ENCODE results near the gene ARL3.
A peak's percentile ranks its signal among the peaks of the same experiment; 100 is the strongest.

The ARL3 gene

GRCh38 chr10:102679596-102679995 is 34.6 kb downstream of the ARL3 start:
- Histone ChIP-seq H4K20me1 (ENCODE audit: low read depth, low read length) (no peaks in the 10 kb centered on the region), H3K79me2 (ENCODE audit: insufficient read depth, low read length) (no peaks in the 10 kb centered on the region), H3K4me3 (ENCODE audit: insufficient read depth, low read length, poor library complexity, severe bottlenecking) (no peak overlapping the region), H3K9ac (ENCODE audit: low read length) (no peak overlapping the region), H3K9me3 (ENCODE audit: insufficient read depth, low read length) (no peaks in the 10 kb centered on the region), H3K27ac (ENCODE audit: low read depth, low read length) (no peak overlapping the region), H3F3A (ENCODE audit: insufficient read depth) (no peaks in the 10 kb centered on the region), H3K27me3 (ENCODE audit: low read length) (no peaks in the 10 kb centered on the region), H3K36me3 (ENCODE audit: low read length) (no peaks in the 10 kb centered on the region), H2AFZ (ENCODE audit: low read depth, low read length, severe bottlenecking) (no peak overlapping the region), H3K4me2 (ENCODE audit: low read depth, low read length, poor library complexity, severe bottlenecking) (no peak overlapping the region), H3K9me2 (replicated peaks; ENCODE audit: insufficient read depth, low read length) (no peaks in the 10 kb centered on the region)
- TF ChIP-seq EZH2phosphoT487 (conservative IDR thresholded peaks at IDR 0.05; ENCODE audit: low read length) (no peak), CTCF (IDR thresholded peaks at IDR 0.05; ENCODE audit: insufficient read depth, low read length, poor library complexity, severe bottlenecking) (no peak)

GRCh38 chr10:102678842-102679289 is 35.3 kb downstream of the ARL3 start:
- Histone ChIP-seq H3K9me2 (replicated peaks; ENCODE audit: insufficient read depth, low read length) (no peaks in the 10 kb centered on the region), H3K4me2 (ENCODE audit: low read depth, low read length, poor library complexity, severe bottlenecking) (no peak overlapping the region), H3K27ac (ENCODE audit: low read depth, low read length) (no peak overlapping the region), H3K9ac (ENCODE audit: low read length) (no peak overlapping the region), H3F3A (ENCODE audit: insufficient read depth) (no peaks in the 10 kb centered on the region), H4K20me1 (ENCODE audit: low read depth, low read length) (no peaks in the 10 kb centered on the region), H3K4me3 (ENCODE audit: insufficient read depth, low read length, poor library complexity, severe bottlenecking) (no peak overlapping the region), H2AFZ (ENCODE audit: low read depth, low read length, severe bottlenecking) (no peak overlapping the region), H3K9me3 (ENCODE audit: insufficient read depth, low read length) (no peaks in the 10 kb centered on the region), H3K79me2 (ENCODE audit: insufficient read depth, low read length) (no peaks in the 10 kb centered on the region), H3K27me3 (ENCODE audit: low read length) (no peaks in the 10 kb centered on the region), H3K36me3 (ENCODE audit: low read length) (no peaks in the 10 kb centered on the region)
- TF ChIP-seq EZH2phosphoT487 (conservative IDR thresholded peaks at IDR 0.05; ENCODE audit: low read length) (no peak), CTCF (IDR thresholded peaks at IDR 0.05; ENCODE audit: insufficient read depth, low read length, poor library complexity, severe bottlenecking) (peak; percentile 48)

- Histone ChIP-seq H3K4me3 (ENCODE audit: insufficient read depth, low read length, poor library complexity, severe bottlenecking) (no peak overlapping the region), H2AFZ (ENCODE audit: low read depth, low read length, severe bottlenecking) (no peak overlapping the region), H3K4me2 (ENCODE audit: low read depth, low read length, poor library complexity, severe bottlenecking) (no peak overlapping the region)
These were observed 36.2 kb downstream of the ARL3 start for GRCh38 chr10:102678068-102678400.

More at GRCh38 chr10:102678068-102678400, 36.2 kb downstream of the ARL3 start:
- H3K9me3 ChIP-seq (ENCODE audit: insufficient read depth, low read length) = no peaks in the 10 kb centered on the region
- H3F3A ChIP-seq (ENCODE audit: insufficient read depth) = no peaks in the 10 kb centered on the region
- H3K36me3 ChIP-seq (ENCODE audit: low read length) = no peaks in the 10 kb centered on the region
- no peaks in the 10 kb centered on the region for H3K27me3 ChIP-seq (ENCODE audit: low read length)
- no peak overlapping the region for H3K27ac ChIP-seq (ENCODE audit: low read depth, low read length)
- H3K9ac ChIP-seq (ENCODE audit: low read length) = no peak overlapping the region
- H3K9me2 ChIP-seq (replicated peaks; ENCODE audit: insufficient read depth, low read length) = no peaks in the 10 kb centered on the region
- no peaks in the 10 kb centered on the region for H4K20me1 ChIP-seq (ENCODE audit: low read depth, low read length)
- TF ChIP-seq EZH2phosphoT487 (conservative IDR thresholded peaks at IDR 0.05; ENCODE audit: low read length) = no peak
- TF ChIP-seq CTCF (IDR thresholded peaks at IDR 0.05; ENCODE audit: insufficient read depth, low read length, poor library complexity, severe bottlenecking) = no peak
- no peaks in the 10 kb centered on the region for H3K79me2 ChIP-seq (ENCODE audit: insufficient read depth, low read length)

Measured in SU-DHL-6 (cell line).